ENCODE measurements around the gene MUC3A. TPM values are rescaled to one million over a fixed set of nuclear protein-coding genes. Genes with fewer than 3 reads are reported as not detected.

MUC3A gene
- total and polyA plus RNA-seq, 2 experiments from 2014 or later, result 16.3 to 44.4 TPM

- H3K27ac Mint-ChIP-seq, result no peak overlapping the region
- Histone ChIP-seq H3K27ac (ENCODE audit: low read depth) (no peak overlapping the region), H4K20me1 (replicated peaks; ENCODE audit: insufficient read depth) (peaks cover 2% of the 10 kb centered on the region; the same call in 1 of the 2 replicates), H3K9me2 (ENCODE audit: insufficient read depth) (no peaks in the 10 kb centered on the region), H3F3A (replicated peaks; ENCODE audit: low read depth) (peaks cover 15% of the 10 kb centered on the region), H3K27me3 (ENCODE audit: insufficient read depth) (peaks cover 20% of the 10 kb centered on the region), H3K4me2 (peak overlapping the region; percentile 100), H3K4me1 (ENCODE audit: insufficient read depth) (peaks cover 38% of the 10 kb centered on the region), H3K79me2 (replicated peaks; ENCODE audit: insufficient read depth) (no peaks in the 10 kb centered on the region), H3K4me3 (peak overlapping the region; percentile 89), H3K36me3 (ENCODE audit: insufficient read depth) (no peaks in the 10 kb centered on the region), H2AFZ (no peak overlapping the region)
- peaks cover 36% of the 10 kb centered on the region for H3K4me1 Mint-ChIP-seq
- no peaks in the 10 kb centered on the region for H3K9me3 Mint-ChIP-seq
- H3K27me3 Mint-ChIP-seq (ENCODE audit: insufficient read depth, low read depth, poor library complexity), result peaks cover 28% of the 10 kb centered on the region
- no peaks in the 10 kb centered on the region; the same call in 2 of the 3 replicates for H3K36me3 Mint-ChIP-seq (ENCODE audit: low read depth)
- TF ChIP-seq STAT1 (IDR thresholded peaks at IDR 0.05; ENCODE audit: unreplicated experiment) (no peak), ZNF114 (CRISPR knock-in tag; IDR thresholded peaks at IDR 0.05) (no peak), NANOG (IDR thresholded peaks at IDR 0.05; ENCODE audit: borderline replicate concordance) (no peak), ETS1 (IDR thresholded peaks at IDR 0.05) (no peak), EZH2 (IDR thresholded peaks at IDR 0.05; ENCODE audit: low read depth, unreplicated experiment) (no peak), JUNB (IDR thresholded peaks at IDR 0.05; ENCODE audit: unreplicated experiment) (no peak)
- no peak overlapping the region for H3K4me3 Mint-ChIP-seq
- DNase-seq (ENCODE audit: low spot score) (no peak), ATAC-seq (no peak)
Observed at GRCh38 chr7:100964630-100965029, 15.3 kb downstream of the MUC3A start.

- H3K27me3 Mint-ChIP-seq (ENCODE audit: insufficient read depth, low read depth, poor library complexity), result peaks cover 29% of the 10 kb centered on the region
- peak overlapping the region; percentile 88 for H3K4me3 Mint-ChIP-seq
- TF ChIP-seq CTCF (conservative IDR thresholded peaks at IDR 0.05; ENCODE audit: low read depth in 2 of 2), result peak in 1 of 2 experiments; percentile 31; a peak in 2 of 4 replicates
- TF ChIP-seq POLR2AphosphoS5 (IDR thresholded peaks at IDR 0.05; ENCODE audit: low read depth), result no peak
- no peak for TF ChIP-seq ETS1 (IDR thresholded peaks at IDR 0.05)
- no peaks in the 10 kb centered on the region for H3K9me2 ChIP-seq (ENCODE audit: insufficient read depth)
- H4K20me1 ChIP-seq (replicated peaks; ENCODE audit: insufficient read depth), result peaks cover 2% of the 10 kb centered on the region; the same call in 1 of the 2 replicates
- H3K79me2 ChIP-seq (replicated peaks; ENCODE audit: insufficient read depth), result no peaks in the 10 kb centered on the region
- no peaks in the 10 kb centered on the region for H3K36me3 ChIP-seq (ENCODE audit: insufficient read depth)
- peak overlapping the region; percentile 89 for H3K4me3 ChIP-seq
- H3K9me3 Mint-ChIP-seq, result no peaks in the 10 kb centered on the region
- DNase-seq (ENCODE audit: low spot score), result peak; percentile 74
- H3K27ac Mint-ChIP-seq, result no peak overlapping the region
- peaks cover 36% of the 10 kb centered on the region for H3K4me1 Mint-ChIP-seq
- peaks cover 15% of the 10 kb centered on the region for H3F3A ChIP-seq (replicated peaks; ENCODE audit: low read depth)
- H3K27ac ChIP-seq (ENCODE audit: low read depth), result peak overlapping the region; percentile 59; the same call in 1 of the 2 replicates
- H3K4me1 ChIP-seq (ENCODE audit: insufficient read depth), result peaks cover 38% of the 10 kb centered on the region
- peak overlapping the region; percentile 100 for H3K4me2 ChIP-seq
- H2AFZ ChIP-seq, result peak overlapping the region; percentile 100
- peak; percentile 11 for ATAC-seq
- H3K27me3 ChIP-seq (ENCODE audit: insufficient read depth), result peaks cover 20% of the 10 kb centered on the region
- H3K36me3 Mint-ChIP-seq (ENCODE audit: low read depth), result no peaks in the 10 kb centered on the region; the same call in 2 of the 3 replicates
Observed at GRCh38 chr7:100965045-100965722, 15.8 kb downstream of the MUC3A start.
